GM19467 (cell line): Measurements from ENCODE around the gene HECW1.
"Not testable (repeated sequence)": the region's sequence is repeated elsewhere in the genome, so short reads cannot be mapped to it uniquely, and the experiment has no call there.

ENCODE experiments used
- ATAC-seq: cut with Tn5 transposase; IDR thresholded peaks from one replicate; pipeline ENCODE4 v1.9.1; 2021; ENCODE audit warnings: mild to moderate bottlenecking, moderate library complexity; ENCODE audit not compliant: unreplicated experiment

HECW1 gene

DNA sequence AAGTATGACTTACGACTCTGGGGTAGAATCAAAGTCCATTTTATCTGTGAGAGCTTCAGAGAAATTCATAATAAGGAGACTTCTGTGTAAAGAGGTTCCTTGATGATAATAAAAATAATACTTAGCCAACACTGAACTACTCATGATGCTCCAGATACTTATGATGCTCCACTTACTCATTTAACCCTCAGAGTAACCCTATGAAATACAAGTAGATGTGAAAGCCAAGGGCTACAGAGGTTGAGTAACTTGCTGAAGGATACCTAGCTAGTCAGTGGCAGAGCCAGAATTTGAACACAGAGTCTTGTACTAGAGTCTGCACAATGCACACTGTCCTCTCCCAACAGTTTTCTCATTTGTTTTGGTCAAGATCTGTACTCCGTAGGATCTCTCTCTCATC, 89.5 kb downstream of the HECW1 start:
- no peak for ATAC-seq

DNA sequence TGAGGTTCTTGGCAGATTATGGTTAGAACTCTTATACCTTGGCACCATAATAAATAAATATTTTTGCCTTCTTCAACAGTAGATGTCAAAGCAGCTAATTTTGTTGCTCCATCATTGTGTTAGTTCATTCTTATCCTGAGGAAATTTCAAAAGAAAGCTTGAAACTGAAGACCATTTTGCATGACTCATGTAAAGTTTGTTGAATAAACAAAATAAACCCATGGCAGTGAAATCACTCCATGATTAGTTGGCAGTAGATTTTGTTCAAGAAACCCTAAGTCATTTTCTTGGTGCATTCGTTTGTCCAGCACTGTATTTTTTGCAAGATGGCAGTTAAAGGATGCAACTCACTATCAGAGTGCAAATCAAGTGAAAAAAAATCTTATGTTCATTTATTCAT, 91.6 kb downstream of the HECW1 start:
- no peak for ATAC-seq

DNA sequence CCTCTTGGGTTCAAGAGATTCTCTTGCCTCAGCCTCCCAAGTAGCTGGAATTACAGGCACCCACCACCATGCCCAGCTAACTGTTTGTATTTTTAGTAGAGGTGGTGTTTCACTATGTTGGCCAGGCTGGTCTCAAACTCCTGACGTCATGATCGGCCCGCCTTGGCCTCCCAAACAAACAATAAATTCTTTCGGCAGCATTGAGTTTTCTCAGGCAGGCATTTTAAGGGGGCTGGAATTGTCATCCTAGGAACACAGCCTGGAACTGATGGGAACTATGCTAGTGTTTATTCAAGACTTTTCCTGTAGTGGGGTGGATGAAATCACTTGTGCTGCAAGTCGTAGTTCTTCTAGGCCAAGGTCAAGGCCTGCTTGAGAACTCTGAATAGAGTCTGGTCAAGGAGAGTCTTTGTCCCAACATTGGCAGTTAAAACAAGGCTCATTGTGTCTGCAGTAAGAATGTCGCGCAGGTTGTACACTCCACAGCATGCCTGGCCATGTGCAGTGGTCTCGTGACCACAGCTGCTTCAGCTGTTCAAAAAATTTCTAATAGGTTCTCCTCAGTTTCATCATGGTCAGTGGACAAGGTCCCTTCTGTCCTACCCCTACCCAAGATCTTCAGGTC, 92.8 kb downstream of the HECW1 start:
- ATAC-seq: no peak

DNA sequence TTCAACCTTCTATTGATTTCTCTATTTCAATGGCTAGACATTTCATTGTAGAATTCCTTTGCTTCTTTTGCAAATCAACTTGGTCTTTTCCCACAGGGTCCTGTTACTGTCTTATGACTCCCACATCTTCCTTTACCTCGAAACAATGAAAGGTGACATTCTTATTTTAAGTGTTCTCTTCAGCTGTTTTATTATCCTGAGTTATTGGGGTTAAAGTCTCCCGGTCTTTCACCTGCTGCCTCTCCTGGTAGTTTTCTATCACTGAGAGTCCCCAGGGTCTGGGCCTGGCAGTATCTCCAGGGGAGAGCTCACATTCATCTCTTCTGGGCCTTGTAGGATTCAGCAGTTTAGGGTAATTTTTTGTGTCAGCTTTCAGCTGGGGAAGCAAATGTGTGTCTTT, 95.8 kb downstream of the HECW1 start:
- ATAC-seq: no peak

DNA sequence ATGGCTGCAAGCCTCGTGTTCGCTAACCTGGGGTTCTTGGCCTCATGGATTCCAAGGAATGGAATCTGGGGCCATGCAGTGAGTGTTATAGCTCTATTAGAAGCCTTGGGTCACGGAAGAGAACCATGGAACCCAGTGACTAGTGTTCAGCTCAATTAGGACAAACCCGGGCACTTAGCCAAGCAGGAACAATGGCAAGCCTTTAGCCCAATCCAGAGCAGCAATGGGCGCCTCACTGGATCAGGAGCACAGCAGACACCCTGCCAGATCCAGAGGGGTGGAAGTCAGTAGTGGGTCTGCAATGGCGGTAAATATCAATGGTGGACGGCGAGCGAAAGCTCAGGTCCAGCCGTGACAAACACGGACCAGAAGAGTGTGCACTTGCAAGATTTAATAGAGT, 98.1 kb downstream of the HECW1 start:
- not testable (repeated sequence) for ATAC-seq

DNA sequence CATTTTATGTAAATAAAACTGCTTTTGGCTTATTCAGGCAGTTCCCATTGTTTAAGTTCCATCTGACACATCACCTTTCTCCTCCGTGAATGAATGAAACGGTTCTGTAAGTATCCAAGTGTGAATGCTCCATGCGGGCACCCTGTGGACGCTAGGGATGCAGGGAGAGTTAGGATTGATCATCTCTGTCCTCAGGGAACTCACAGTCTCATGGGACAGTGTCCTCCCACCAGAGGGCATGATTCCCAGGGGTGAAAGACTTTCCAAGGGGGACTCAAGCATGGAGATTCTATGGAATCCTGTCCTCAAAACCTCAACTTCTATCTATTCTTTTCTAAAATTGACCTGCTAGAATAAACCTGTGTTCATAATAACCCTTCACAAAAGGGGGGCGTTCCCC, 98.8 kb downstream of the HECW1 start:
- ATAC-seq: no peak

DNA sequence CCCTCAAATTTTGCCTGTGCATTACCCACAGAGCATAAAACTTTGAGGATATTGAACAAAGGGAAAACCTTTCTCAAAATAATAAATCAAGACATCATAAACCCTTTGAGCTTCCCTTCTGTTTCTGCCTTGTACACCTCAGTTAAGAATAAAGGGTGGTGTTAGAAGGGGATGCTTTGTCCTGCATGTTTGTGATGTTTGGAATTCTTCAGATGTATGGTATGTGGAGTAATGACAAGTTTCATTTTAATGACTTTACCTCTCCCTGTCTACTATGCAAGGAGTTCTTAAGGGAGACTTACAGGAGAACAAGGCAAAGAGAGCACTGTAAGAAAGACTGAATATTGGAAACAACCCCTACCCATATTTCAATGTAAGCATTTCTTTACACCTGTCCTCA, 99.2 kb downstream of the HECW1 start:
- ATAC-seq: no peak

DNA sequence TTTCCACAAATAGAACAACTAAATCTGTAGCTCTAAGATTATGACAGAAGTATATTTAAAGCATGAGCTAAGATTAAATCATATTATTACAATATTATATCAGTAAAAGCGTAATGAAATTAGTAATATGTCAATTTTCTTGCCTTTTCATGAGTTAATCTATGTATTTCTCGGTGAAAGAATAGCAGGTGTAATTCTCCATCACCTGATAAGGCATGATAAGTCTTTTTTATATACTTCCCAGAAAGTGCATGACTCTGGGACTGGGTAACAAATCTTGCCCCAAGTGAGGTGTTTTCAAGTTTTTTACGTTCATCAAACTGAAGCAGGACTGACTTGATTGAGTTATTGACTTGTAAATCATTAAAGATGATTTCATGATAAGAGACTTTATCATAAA, 100.5 kb downstream of the HECW1 start:
- no peak for ATAC-seq

DNA sequence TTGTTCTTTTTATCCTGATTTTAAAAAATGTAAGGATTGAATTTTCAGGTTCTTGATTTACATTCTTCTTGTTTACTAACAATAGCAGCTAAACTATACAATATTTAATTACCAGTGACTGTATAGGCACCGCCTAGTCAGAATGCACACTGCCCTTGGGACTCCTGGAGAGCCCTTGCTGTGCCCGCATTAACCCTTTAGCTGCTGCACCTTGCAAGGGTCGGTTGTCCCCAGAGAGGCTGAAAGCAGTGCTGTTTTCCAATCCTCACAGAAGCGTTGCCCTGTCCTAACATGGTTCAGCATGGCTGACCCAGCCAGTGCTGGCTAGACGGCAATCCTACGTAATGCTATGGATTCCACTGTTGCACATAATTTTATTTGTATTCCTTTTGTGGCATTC, 102.6 kb downstream of the HECW1 start:
- ATAC-seq: no peak

DNA sequence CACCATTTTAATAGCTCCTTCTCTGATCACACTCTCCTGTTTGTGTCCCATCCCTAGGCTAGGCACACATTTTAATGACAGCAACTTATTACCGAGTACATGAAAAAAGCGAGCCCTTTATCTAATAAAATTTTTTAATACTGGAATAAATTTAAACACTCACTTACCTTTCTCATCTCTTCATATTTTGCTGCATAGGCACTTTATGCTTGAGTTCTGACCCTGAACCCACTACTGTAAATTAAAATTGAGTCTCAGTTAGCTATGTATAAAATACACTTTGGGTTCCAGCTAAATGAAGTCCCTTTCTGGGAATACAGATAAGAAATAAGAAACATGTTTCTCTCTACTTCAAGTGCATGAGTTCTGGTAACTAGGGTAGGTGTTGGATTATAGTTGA, 104.6 kb downstream of the HECW1 start:
- no peak for ATAC-seq

DNA sequence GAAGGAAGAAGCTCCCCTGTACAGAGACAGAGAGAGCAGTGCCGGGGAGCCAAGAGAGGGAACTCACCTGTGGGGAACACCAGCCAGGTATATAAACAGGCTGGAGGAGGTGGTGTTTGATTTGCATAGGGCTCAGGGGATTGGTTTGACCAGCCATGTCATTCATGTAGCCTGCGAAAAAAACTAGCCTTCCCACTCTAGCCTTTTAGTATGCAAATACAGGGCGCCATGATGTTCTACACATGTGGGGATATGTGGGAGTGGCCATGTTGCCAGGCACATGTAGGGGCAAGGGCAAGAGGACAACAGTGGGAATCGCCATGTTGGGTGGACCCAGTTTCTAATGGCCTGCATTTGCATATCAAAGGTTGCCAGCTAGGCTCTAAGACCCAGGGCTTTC, 106.5 kb downstream of the HECW1 start:
- ATAC-seq: not testable (repeated sequence)

DNA sequence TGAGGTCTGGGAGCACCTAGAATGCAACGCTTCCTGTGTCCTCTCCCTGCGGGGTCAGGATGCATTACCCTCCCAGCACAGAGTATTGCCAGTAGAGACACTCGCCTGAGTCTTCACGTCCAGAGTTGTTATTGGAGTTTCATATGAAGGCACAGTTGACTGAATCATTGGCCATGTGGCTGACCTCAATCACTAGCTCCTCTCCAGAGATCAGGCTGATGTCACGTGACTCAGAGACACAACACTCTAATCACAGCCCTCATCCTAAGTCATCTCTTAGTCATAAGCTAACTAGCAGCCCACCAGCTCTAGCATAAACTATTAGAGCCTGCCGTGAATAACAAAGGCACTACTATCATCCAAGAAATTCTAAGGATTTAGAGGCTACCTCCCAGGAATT, 107.8 kb downstream of the HECW1 start:
- ATAC-seq: no peak

DNA sequence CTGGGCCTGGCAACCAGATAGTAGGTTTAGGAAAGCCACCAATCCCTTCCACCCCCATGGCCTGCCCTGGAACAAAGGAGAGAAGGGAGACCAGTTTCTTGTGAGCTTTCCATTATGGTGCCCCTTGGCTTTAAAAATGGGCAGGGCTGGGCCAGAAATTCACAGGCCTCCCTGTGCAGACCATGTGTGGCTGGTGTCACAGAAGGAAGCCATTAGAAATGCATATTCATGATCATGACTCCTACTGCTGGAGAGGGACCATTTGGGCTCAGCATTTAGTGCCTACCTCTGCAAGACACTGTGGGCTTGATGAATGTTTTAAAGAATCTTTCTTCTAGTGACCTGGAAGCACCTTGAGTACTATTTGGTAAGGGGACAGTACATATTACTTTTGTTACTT, 108.3 kb downstream of the HECW1 start:
- no peak for ATAC-seq

DNA sequence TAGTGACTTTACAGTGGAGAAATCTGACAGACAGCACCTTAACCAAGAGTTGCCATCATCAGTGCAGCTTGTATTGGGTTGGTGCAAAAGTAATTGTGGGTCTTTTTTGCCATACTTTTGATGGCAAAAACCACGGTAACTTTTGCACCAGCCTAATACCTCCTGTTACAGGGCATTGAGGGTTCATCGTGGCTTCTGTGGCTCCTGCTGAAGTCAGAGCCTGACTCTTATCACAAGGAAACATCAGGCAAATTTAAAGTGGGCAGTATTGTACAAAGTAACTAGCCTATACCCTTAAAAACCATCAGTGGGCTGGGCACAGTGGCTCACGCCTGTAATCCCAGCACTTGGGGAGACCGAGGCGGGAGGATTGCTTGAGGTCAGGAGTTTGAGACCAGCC, 117.4 kb downstream of the HECW1 start:
- ATAC-seq: no peak

DNA sequence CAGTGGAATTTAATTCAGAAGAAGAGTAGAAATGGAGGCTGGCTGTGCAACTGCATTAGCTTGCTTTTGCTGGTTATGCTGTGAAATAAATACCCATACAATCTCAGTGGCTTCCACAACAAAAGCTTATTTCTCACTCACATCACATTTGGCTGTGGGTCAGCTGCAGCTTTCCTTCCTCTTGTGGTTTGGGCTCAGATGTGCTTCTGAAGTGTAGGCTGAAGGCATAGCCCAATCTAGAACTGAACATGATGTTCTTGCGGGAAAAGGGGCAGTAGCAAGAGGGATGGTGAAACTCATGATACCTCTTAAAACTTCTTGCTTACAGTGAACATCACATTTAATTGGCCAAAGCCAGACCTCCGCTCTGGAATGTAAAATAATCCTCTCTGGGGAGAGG, 119.9 kb downstream of the HECW1 start:
- ATAC-seq: no peak

DNA sequence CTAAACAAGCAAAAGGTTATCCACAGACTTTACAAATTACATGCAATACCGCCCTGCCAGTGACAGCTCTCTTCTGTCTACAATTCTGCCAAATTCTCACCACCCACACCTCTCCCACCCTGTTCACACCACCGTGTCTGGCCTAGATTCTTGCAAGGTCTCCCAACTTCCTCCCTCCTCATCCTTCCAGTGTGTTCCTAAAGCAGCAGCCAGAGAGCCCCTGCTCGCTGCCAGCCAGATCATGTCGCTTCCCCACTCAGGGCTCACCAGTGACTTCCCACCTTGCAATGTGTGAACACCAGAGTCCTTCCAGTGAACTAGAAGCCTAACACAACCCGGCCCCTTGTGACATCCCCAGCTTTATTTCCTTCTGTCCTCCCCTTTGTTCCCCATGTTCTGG, 121.6 kb downstream of the HECW1 start:
- no peak for ATAC-seq

DNA sequence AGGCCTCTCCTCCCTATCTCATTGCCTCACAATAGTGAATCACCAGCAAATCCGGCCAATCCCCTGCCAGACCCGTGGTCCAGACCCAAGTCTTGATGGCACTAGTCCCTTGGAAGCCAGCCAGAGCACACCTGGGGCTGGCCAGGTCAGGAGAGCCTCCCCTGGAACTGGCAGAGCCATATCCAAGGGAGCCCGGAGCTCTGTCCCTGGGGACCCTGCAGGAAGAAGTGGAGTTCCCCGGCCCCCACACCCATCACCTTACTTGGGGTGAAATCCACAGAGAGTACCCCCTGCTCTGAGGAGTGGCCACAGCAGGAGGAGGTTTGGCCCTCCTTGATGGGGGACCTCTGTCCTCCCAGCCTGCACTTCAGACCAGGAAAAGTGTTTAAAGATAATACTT, 122.5 kb downstream of the HECW1 start:
- ATAC-seq: no peak

DNA sequence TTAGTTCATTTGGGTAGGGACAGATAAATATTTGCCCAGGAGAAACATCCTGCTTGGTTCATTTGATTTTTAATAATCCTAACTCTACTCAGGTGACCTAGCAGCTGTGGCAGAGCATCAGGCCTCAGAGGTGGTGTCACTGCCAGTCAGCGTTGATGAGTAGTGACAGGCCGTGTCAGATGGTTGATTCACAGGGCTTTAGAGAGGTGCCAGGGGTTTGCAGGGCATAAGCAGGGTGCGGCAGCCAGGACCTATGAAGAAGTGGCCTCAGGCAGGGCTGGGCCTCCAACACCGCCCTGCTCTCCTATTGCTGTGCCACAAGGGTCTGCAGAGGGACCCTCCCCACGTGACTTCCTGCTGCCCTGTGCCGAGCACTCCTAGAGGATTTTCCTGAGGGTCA, 128.1 kb downstream of the HECW1 start:
- ATAC-seq: no peak

DNA sequence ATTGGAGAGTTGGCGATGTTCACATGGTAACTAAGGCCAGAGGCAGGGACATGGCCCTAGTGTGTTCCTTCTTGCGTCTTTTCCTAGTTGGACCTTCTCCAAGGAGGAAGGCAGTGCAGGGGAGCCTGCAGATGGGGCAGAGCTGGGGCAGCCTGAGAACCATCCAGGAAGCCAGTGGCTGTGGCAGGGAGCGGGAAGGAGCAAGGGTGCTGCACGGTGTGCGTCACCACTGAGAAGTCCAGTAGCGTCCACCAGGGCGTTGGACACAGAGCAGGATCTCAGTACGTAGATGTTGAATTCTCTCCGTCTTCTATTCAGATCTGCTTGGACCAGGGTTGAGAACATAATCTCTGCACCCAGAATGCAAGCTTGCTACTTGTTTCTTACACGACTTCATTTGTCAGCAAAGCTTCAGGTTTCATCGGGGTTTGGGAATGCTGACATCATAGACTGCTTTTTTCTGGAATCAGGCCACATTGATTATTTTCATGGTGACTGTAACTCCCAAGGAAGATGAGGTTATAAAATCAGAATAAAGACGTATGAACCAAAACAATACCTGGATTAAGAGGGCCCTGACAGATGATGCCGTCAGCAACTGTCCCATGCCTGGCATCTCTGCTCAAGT, 130.3 kb downstream of the HECW1 start:
- ATAC-seq: no peak

DNA sequence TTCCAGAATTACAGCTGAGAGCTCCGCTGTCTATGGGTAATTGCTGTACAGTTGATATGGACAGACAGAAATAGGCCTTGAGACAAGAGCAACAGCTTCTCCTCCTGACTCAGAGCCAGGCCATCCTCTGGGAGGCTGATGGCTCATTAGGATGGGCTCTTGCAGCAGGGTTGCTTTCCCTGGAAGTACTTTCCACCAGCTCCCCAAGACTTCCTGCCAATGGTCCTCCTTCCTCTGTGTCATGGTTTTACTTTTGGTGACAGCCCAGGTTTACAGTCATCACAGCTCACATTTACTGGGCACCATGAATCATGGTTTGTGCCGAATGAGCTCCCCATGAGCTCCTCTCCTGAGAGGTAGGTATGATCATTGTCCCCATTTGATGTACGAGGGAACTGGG, 131.8 kb downstream of the HECW1 start:
- ATAC-seq: no peak

DNA sequence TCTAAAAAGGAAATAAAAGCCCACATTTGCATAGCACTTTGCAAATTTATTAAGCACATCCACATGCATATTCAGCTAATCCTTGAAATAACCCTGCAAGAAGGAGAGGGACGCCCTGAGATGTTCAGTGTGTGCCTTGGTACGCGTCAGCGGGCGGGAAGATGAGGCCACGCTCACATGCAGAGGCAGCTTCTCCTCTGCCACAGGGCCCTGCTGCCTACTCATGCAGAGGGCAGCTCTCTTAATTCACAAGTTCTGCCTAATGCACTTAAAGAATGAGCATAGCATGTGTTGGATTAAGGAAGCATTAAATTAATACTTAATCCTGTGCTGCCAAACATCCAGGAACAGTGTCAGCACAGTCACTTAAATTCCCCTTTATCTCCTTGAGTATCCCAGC, 132.3 kb downstream of the HECW1 start:
- ATAC-seq: no peak

DNA sequence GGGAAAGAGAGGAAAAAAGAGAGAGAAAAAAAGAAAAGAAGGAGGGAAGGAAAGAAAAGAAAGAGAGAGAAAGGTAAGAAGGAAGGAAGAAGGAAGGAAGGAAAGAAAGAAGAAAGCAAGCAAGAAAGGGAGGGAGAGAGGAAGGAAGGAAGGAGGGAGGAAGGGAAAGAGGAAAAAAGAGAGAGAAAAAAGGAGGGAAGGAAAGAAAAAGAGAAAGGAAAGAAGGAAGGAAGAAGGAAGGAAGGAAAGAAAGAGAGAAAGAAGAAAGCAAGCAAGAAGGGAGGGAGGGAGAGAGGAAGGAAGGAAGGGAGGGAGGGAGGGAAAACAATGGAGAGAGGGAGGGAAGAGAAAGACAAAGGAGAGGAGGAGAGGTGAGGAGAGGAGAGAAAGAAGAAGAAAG, 135.3 kb downstream of the HECW1 start:
- ATAC-seq: no peak

DNA sequence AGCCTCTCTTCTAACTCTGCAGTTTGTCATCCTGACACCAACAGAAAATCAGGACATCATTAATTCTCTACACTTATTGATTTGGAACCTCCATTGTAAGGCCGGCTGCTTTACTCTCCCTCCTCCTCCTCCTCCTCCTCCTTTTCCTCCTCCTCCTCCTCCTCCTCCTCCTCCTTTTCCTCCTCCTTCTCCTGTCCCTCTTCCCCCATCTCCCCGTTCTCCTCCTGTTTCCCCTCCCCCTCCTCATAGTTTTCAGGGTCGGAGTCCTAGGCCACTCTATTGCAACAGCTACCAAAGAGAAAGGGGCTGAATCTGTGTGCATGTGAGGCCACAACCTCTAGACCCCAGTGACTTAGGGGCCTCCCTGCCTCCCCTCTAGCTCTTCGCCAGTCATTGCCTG, 136.1 kb downstream of the HECW1 start:
- no peak for ATAC-seq
